A673 (cell line): Measurements from ENCODE around the gene PAPPA.

ENCODE experiments used
- CTCF ChIP-seq: fragments of 300-800, 200-600 bp; sonication (generic); conservative IDR thresholded peaks from 2 replicates; pipeline ENCODE4 v1.5.1; 2017; ENCODE audit warnings: low read depth, mild to moderate bottlenecking, antibody characterized with exemption, low read length, moderate library complexity, mixed read lengths
- EZH2 ChIP-seq: fragments of 200-600 bp; sonication (generic); IDR thresholded peaks from 2 replicates; pipeline ENCODE4 v1.6.1; 2017; ENCODE audit warnings: borderline replicate concordance, low read depth, mild to moderate bottlenecking, mixed read lengths, antibody characterized with exemption, low read length; ENCODE audit not compliant: poor library complexity, severe bottlenecking

GRCh38 chr9:116198344-116198743 lies 44.8 kb downstream of the PAPPA start:
- TF ChIP-seq CTCF (no peak), EZH2 (no peak)
